Stomach (tissue), 4 donors: Measurements from ENCODE around the gene KLF16.

Experiments used
- EP300 ChIP-seq: sonication (generic); formaldehyde crosslinking; IDR thresholded peaks from one replicate; pipeline ENCODE4 v1.6.1; 2017; ENCODE audit warnings: antibody characterized with exemption
- POLR2A ChIP-seq, 4 donors: fragments of 450-650 bp; IDR thresholded peaks; one replicate each; pipeline ENCODE4 v1.6.1; 2016; ENCODE audit warnings: antibody characterized with exemption in 4 of 4, control low read depth in 2 of 4, mild to moderate bottlenecking in 1 of 4, moderate library complexity in 1 of 4
- TF ChIP-seq, protein P1 (sequence below), 7 experiments: fragments of 450-650 bp in 4 of 7; fragments of 200-600 bp in 3 of 7; sonication (generic) in 3 of 7; IDR thresholded peaks; one replicate each; pipeline ENCODE4 v1.5.1; 2016 to 2019; ENCODE audit warnings: antibody characterized with exemption in 7 of 7, control low read depth in 2 of 7, mild to moderate bottlenecking in 1 of 7

DNA sequence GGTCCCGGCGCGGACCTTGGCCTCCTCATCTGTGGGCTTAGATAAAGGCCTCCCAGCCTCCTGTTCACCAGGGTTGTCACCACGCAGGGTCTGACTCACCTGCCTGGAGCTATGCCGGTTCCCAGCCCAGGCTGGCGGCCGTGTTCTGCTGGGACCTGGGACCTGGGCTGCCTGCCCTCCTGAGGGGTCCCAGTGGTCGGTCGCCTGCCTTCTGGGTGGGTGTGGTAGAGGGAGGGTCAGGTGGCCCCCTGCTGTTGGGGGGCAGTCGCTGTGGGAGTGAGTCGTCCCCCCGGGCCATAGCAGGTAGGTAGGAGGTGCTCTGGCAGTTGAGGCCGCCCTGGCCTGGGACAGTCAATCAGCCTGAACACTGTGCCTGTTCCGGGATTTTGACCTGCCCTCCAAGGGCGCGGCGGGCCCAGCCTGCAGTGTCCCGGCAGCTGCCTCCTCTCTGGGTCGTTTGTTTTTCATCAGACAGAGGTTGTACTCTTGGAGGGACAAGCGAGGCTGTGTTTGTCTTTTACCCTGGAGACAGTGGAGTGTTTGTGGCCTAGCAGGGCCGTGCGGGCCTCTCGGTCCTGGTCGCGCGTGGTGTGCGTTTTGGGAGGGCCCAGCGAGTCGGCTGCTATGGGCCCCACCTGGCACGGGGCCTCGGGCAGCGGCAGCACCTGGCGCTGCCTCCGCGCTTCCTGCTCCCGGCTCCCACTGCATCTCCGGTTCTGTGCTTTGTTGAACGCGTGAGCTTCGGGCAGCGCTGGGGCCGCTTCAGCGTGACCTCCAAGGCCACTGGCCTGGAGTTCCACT lies 44.4 kb upstream of the KLF16 start:
- TF ChIP-seq, protein P1, sequence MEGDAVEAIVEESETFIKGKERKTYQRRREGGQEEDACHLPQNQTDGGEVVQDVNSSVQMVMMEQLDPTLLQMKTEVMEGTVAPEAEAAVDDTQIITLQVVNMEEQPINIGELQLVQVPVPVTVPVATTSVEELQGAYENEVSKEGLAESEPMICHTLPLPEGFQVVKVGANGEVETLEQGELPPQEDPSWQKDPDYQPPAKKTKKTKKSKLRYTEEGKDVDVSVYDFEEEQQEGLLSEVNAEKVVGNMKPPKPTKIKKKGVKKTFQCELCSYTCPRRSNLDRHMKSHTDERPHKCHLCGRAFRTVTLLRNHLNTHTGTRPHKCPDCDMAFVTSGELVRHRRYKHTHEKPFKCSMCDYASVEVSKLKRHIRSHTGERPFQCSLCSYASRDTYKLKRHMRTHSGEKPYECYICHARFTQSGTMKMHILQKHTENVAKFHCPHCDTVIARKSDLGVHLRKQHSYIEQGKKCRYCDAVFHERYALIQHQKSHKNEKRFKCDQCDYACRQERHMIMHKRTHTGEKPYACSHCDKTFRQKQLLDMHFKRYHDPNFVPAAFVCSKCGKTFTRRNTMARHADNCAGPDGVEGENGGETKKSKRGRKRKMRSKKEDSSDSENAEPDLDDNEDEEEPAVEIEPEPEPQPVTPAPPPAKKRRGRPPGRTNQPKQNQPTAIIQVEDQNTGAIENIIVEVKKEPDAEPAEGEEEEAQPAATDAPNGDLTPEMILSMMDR (IDR thresholded peaks at IDR 0.05): no peak
- TF ChIP-seq POLR2A (IDR thresholded peaks at IDR 0.05) (no peak), EP300 (no peak)
